ENCODE results near the gene MDN1.
"Not testable (repeated sequence)": the region's sequence is repeated elsewhere in the genome, so short reads cannot be mapped to it uniquely, and the experiment has no call there.

MDN1 gene

GRCh38 chr6:89640804-89641203 is 178.8 kb downstream of the MDN1 start:
- no peak for TF ChIP-seq CTCF (IDR thresholded peaks at IDR 0.05; ENCODE audit: poor library complexity, severe bottlenecking)
- H3K36me3 ChIP-seq (ENCODE audit: low read depth): peaks cover 48% of the 10 kb centered on the region

DNA sequence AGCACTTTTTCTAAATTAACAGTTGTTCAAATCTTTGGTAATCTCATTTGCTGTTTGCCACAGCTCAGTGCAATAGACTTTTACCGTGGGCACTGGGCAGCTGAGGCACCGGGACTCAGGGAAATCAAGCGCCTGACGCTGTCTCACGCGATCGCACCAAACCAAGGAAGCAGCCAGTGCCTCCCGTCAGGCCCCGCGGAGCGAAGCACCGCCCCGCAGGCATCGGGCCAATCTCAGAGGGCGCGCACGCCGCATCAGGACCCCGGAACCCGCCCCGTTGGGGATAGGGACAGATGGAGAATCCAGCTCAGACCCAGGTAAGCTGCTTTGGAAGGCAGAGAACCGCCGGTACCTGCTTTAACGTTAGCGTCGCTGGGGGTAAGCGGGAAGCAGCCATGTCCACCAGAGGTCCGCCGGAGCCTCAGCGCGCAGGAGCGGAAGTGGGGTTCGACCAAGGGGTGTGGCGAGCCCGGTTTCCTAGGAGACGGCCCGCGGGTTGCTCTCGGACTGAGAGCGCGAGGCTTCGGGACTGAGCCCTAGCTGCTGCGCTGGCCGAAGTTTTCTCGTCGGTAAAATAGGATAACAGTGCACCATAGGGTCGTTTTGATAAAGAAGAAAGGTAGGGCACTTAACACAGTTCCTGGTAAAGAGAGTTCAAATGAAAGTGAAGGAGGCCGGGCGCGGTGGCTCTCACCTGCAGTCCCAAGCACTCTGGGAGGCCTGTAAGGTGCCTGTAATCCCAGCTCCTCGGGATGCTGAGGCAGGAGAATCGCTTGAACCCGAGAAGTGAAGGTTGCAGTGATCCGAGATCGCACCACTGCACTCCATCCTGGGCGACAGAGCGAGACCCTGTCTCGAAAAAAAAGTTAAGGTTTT is 181.0 kb downstream of the MDN1 start, which contains the start of gene LYRM2:
TSS of gene LYRM2 (minus strand) at position 428 of the 876 bp plus-strand sequence. CDS start at position 397, 31 bp downstream.
- ATAC-seq (ENCODE audit: low read depth) (peak; percentile 97), DNase-seq (ENCODE audit: low spot score) (peak; percentile 94)
- Histone ChIP-seq H3K9me3 (ENCODE audit: severe bottlenecking) (no peaks in the 10 kb centered on the region), H3K27ac (ENCODE audit: poor library complexity, severe bottlenecking) (peak within 1 kb of the TSS; percentile 77), H3K36me3 (ENCODE audit: low read depth) (peaks cover 37% of the 10 kb centered on the region), H3K27me3 (ENCODE audit: insufficient read depth, poor library complexity, severe bottlenecking) (no peaks in the 10 kb centered on the region), H3K4me1 (ENCODE audit: insufficient read depth, poor library complexity, severe bottlenecking) (peaks cover 13% of the 10 kb centered on the region), H3K4me3 (ENCODE audit: severe bottlenecking) (peak within 1 kb of the TSS; percentile 62)
- TF ChIP-seq CTCF (IDR thresholded peaks at IDR 0.05; ENCODE audit: poor library complexity, severe bottlenecking): no peak

More at GRCh38 chr6:89640804-89641203, 178.8 kb downstream of the MDN1 start:
- DNase-seq (ENCODE audit: low spot score): no peak
- Histone ChIP-seq H3K9me3 (ENCODE audit: severe bottlenecking) (no peaks in the 10 kb centered on the region), H3K27ac (ENCODE audit: poor library complexity, severe bottlenecking) (no peak overlapping the region), H3K4me3 (ENCODE audit: severe bottlenecking) (no peak overlapping the region), H3K4me1 (ENCODE audit: insufficient read depth, poor library complexity, severe bottlenecking) (peaks cover 19% of the 10 kb centered on the region), H3K27me3 (ENCODE audit: insufficient read depth, poor library complexity, severe bottlenecking) (no peaks in the 10 kb centered on the region)
- no peak for ATAC-seq (ENCODE audit: low read depth)

- H3K27ac ChIP-seq (ENCODE audit: poor library complexity, severe bottlenecking): peak overlapping the region; percentile 77
- H3K4me1 ChIP-seq (ENCODE audit: insufficient read depth, poor library complexity, severe bottlenecking): peaks cover 13% of the 10 kb centered on the region
- no peaks in the 10 kb centered on the region for H3K9me3 ChIP-seq (ENCODE audit: severe bottlenecking)
- TF ChIP-seq CTCF (IDR thresholded peaks at IDR 0.05; ENCODE audit: poor library complexity, severe bottlenecking): no peak
- ATAC-seq (ENCODE audit: low read depth) (no peak), DNase-seq (ENCODE audit: low spot score) (no peak)
- no peaks in the 10 kb centered on the region for H3K27me3 ChIP-seq (ENCODE audit: insufficient read depth, poor library complexity, severe bottlenecking)
- peak overlapping the region; percentile 62 for H3K4me3 ChIP-seq (ENCODE audit: severe bottlenecking)
- H3K36me3 ChIP-seq (ENCODE audit: low read depth): peaks cover 37% of the 10 kb centered on the region
These were observed 181.7 kb downstream of the MDN1 start for GRCh38 chr6:89637960-89638319.

GRCh38 chr6:89636412-89636811 is 183.2 kb downstream of the MDN1 start:
- Histone ChIP-seq H3K4me1 (ENCODE audit: insufficient read depth, poor library complexity, severe bottlenecking) (peaks cover 13% of the 10 kb centered on the region), H3K36me3 (ENCODE audit: low read depth) (peaks cover 31% of the 10 kb centered on the region)
- not testable (repeated sequence) for H3K27ac ChIP-seq (ENCODE audit: poor library complexity, severe bottlenecking); H3K4me3 ChIP-seq (ENCODE audit: severe bottlenecking); ATAC-seq (ENCODE audit: low read depth); H3K27me3 ChIP-seq (ENCODE audit: insufficient read depth, poor library complexity, severe bottlenecking); DNase-seq (ENCODE audit: low spot score); H3K9me3 ChIP-seq (ENCODE audit: severe bottlenecking)

DNA sequence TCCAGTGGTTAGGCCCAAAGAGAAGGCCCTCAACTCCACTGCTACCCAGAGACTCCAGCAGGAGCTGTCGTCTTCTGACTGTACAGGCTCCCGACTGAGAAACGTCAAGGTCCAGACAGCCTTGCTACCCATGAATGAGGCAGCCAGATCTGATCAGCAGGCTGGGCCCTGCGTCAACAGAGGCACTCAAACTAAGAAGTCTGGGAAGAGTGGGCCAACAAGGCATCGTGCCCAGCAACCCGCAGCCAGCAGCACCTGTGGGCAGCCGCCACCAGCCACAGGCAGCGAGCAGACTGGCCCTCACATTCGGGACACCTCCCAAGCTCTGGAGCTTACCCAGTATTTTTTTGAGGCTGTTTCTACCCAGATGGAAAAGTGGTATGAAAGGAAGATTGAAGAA is 189.1 kb downstream of the MDN1 start:
- H3K27me3 ChIP-seq (ENCODE audit: insufficient read depth, poor library complexity, severe bottlenecking): no peaks in the 10 kb centered on the region
- DNase-seq (ENCODE audit: low spot score) (no peak), ATAC-seq (ENCODE audit: low read depth) (no peak)
- H3K9me3 ChIP-seq (ENCODE audit: severe bottlenecking): no peaks in the 10 kb centered on the region
- no peak overlapping the region for H3K27ac ChIP-seq (ENCODE audit: poor library complexity, severe bottlenecking)
- no peak for TF ChIP-seq CTCF (IDR thresholded peaks at IDR 0.05; ENCODE audit: poor library complexity, severe bottlenecking)
- H3K4me1 ChIP-seq (ENCODE audit: insufficient read depth, poor library complexity, severe bottlenecking): no peaks in the 10 kb centered on the region
- H3K36me3 ChIP-seq (ENCODE audit: low read depth): peaks cover 9% of the 10 kb centered on the region; the same call in 1 of the 2 replicates
- no peak overlapping the region for H3K4me3 ChIP-seq (ENCODE audit: severe bottlenecking)
